M059J (cell line): ENCODE results near the gene NADSYN1. TPM values are rescaled to one million over a fixed set of nuclear protein-coding genes. Genes with fewer than 3 reads are reported as not detected.

ENCODE experiments used
- DNase-seq: peaks from one replicate; pipeline ENCODE4 v3.0.0-alpha.2; 2012; ENCODE audit warnings: low read depth
- total RNA-seq: library from RNA; depleted of rRNA; stranded (reverse); fragments of >200 nt; shearing (Covaris generic); gene quantifications from 2 replicates; pipeline ENCODE4 v1.2.3, GENCODE V29; 2014; rRNA removed

The NADSYN1 gene
- total RNA-seq, 1 experiment from 2014 or later, result 23.8 TPM

DNA sequence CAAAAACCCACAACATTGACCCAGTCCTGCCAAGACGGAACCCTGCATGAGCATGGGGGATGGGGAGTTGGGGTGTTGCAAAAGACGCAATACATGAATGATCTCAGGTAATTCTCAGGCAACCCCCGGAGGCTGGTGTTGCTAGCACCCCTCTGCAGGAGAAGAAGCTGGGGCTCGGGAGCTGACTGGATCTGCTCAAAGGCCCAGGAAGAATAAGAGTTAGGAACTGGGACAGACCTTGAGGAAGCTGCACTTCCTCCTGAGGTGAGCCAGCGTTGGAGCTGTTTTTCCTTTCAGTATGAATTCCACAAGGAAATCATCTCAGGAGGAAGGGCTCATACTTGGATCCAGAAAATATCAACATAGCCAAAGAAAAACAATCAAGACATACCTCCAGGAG, 95.1 kb downstream of the NADSYN1 start, which contains the start of gene KRTAP5-9:
TSS of gene KRTAP5-9 (plus strand) at position 301 of the 400 bp plus-strand sequence. CDS start 238 bp downstream, outside the sequence.
- no peak for DNase-seq

DNA sequence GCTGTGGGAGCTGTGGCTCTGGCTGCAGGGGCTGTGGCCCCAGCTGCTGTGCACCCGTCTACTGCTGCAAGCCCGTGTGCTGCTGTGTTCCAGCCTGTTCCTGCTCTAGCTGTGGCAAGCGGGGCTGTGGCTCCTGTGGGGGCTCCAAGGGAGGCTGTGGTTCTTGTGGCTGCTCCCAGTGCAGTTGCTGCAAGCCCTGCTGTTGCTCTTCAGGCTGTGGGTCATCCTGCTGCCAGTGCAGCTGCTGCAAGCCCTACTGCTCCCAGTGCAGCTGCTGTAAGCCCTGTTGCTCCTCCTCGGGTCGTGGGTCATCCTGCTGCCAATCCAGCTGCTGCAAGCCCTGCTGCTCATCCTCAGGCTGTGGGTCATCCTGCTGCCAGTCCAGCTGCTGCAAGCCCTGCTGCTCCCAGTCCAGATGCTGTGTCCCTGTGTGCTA, 95.7 kb downstream of the NADSYN1 start:
- no peak for DNase-seq

Other genes starting within 250 kb of the NADSYN1 start
- not detected in 2 replicates for gene SHANK2, start 200.6 kb upstream of the NADSYN1 start, total RNA-seq
- 99.2 and 123 TPM in 2 replicates for gene DHCR7, start 4.8 kb upstream of the NADSYN1 start, total RNA-seq
- not detected in 2 replicates for gene KRTAP5-7, start 74.1 kb downstream of the NADSYN1 start, total RNA-seq
- gene KRTAP5-8, start 84.8 kb downstream of the NADSYN1 start, total RNA-seq, result not detected in 2 replicates
- not detected in 2 replicates for gene KRTAP5-9, start 95.2 kb downstream of the NADSYN1 start, total RNA-seq
- gene KRTAP5-10, start 112.4 kb downstream of the NADSYN1 start, total RNA-seq, result not detected in 2 replicates
- gene KRTAP5-11, start 129.7 kb downstream of the NADSYN1 start, total RNA-seq, result not detected in 2 replicates